ENCODE data around the gene CLEC4C. TPM values are rescaled to one million over a fixed set of nuclear protein-coding genes. Genes with fewer than 3 reads are reported as not detected.

Gene CLEC4C
- total RNA-seq, 1 donor from 2014 or later: 0.44 TPM

DNA sequence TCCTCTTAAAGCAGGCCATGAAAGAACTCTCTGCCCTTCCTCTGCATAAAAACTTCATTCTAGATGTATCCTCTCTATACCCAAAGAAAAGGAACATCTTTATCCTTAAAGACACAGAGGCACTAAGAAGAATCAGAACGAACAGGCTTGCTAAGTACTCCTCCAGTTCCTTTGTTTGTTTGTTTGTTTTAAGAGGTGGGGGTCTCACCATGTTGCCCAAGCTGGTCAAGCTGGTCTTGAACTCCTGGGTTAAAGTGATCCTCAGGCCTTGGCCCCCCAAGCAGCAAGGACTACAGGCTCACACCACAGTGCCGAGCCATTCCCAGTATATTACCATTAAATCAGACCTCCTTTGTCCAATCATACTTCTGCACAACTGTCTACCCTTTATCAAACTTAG, 65.6 kb downstream of the CLEC4C start:
- H3K27ac Mint-ChIP-seq: no peak overlapping the region
- POLR2A ChIA-PET: no interaction called here
- intact Hi-C loops (cut with micrococcal nuclease): no loop called here

More for the DNA sequence above, 65.6 kb downstream of the CLEC4C start:
- CTCF ChIA-PET: no interaction called here
- ATAC-seq (ENCODE audit: low read depth) (no peak), DNase-seq (no peak)
- H3K27me3 Mint-ChIP-seq: peaks cover 2% of the 10 kb centered on the region
- no peak overlapping the region for H3K4me3 Mint-ChIP-seq
- TF ChIP-seq, protein P1, sequence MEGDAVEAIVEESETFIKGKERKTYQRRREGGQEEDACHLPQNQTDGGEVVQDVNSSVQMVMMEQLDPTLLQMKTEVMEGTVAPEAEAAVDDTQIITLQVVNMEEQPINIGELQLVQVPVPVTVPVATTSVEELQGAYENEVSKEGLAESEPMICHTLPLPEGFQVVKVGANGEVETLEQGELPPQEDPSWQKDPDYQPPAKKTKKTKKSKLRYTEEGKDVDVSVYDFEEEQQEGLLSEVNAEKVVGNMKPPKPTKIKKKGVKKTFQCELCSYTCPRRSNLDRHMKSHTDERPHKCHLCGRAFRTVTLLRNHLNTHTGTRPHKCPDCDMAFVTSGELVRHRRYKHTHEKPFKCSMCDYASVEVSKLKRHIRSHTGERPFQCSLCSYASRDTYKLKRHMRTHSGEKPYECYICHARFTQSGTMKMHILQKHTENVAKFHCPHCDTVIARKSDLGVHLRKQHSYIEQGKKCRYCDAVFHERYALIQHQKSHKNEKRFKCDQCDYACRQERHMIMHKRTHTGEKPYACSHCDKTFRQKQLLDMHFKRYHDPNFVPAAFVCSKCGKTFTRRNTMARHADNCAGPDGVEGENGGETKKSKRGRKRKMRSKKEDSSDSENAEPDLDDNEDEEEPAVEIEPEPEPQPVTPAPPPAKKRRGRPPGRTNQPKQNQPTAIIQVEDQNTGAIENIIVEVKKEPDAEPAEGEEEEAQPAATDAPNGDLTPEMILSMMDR (IDR thresholded peaks at IDR 0.05): no peak
- H3K9me3 Mint-ChIP-seq: no peaks in the 10 kb centered on the region
- H3K4me1 Mint-ChIP-seq: peaks cover 9% of the 10 kb centered on the region
- H3K36me3 Mint-ChIP-seq (ENCODE audit: low read depth): no peaks in the 10 kb centered on the region

Other genes starting within 250 kb of the CLEC4C start
- 0.07 and 0.80 TPM in 2 replicates for gene CD163, start 243.6 kb downstream of the CLEC4C start, total RNA-seq
- not detected in 2 replicates for gene APOBEC1, start 81.5 kb downstream of the CLEC4C start, total RNA-seq
- gene GDF3, start 51.6 kb downstream of the CLEC4C start, total RNA-seq: not detected in 2 replicates
- not detected in 2 replicates for gene DPPA3, start 35.9 kb downstream of the CLEC4C start, total RNA-seq
- gene NANOGNB, start 17.8 kb upstream of the CLEC4C start, total RNA-seq: not detected in 2 replicates
- gene NANOG, start 42.0 kb upstream of the CLEC4C start, total RNA-seq: not detected in 2 replicates
- gene SLC2A14, start 125.5 kb upstream of the CLEC4C start, total RNA-seq: 1.4 and 1.8 TPM in 2 replicates
- gene SLC2A3, start 188.8 kb upstream of the CLEC4C start, total RNA-seq: 87.9 and 88.9 TPM in 2 replicates